WTC11 (cell line): ENCODE measurements around the gene RPS18. TPM values are rescaled to one million over a fixed set of nuclear protein-coding genes. Genes with fewer than 3 reads are reported as not detected.

Experiments used
- ATAC-seq: fragments of 200-7000 bp; cut with Tn5 transposase; 2 replicates; pipeline ENCODE4 v1.10.0; 2021; ENCODE audit warnings: mild to moderate bottlenecking, moderate library complexity
- CTCF ChIA-PET: fragments of 300-600 bp; sonication (Branson Sonifier 250); formaldehyde crosslinking; loops from one replicate; lab custom pipeline; 2021; ENCODE audit warnings: antibody characterized with exemption; lab: Charles Lee
- POLR2A ChIA-PET: fragments of 350-600 bp; sonication (Branson Sonifier 250); formaldehyde crosslinking; loops from one replicate; lab custom pipeline; 2021; ENCODE audit warnings: antibody characterized with exemption; lab: Charles Lee
- DNase-seq: peaks from one replicate; pipeline ENCODE4 v3.0.0; 2021; ENCODE audit warnings: low spot score
- H3K27ac Mint-ChIP-seq: 2 replicates; pipeline ENCODE4 v1.8.0; 2021; ENCODE audit warnings: mixed read lengths
- H3K27me3 Mint-ChIP-seq: 2 replicates; pipeline ENCODE4 v1.8.0; 2021; ENCODE audit warnings: low read depth, mild to moderate bottlenecking, moderate library complexity, mixed read lengths
- H3K36me3 Mint-ChIP-seq: 2 replicates; pipeline ENCODE4 v1.8.0; 2021; ENCODE audit warnings: mixed read lengths
- H3K4me1 Mint-ChIP-seq: 2 replicates; pipeline ENCODE4 v1.8.0; 2022; ENCODE audit warnings: mixed read lengths
- H3K4me3 Mint-ChIP-seq: 2 replicates; pipeline ENCODE4 v1.8.0; 2021; ENCODE audit warnings: mild to moderate bottlenecking, moderate library complexity, mixed read lengths
- H3K9me3 Mint-ChIP-seq: 2 replicates; pipeline ENCODE4 v1.8.0; 2021; ENCODE audit warnings: mixed read lengths
- PRRX2 ChIP-seq: fragments of 250-450 bp; sonication (Bioruptor Pico); IDR thresholded peaks from 2 replicates; pipeline ENCODE4 v1.8.0; 2021; ENCODE audit warnings: mild to moderate bottlenecking
- SMAD4 ChIP-seq: sonication (generic); formaldehyde crosslinking; IDR thresholded peaks from 2 replicates; pipeline ENCODE4 v1.8.0; 2022; ENCODE audit warnings: mild to moderate bottlenecking, missing genetic modification reagents
- ZNF121 ChIP-seq: sonication (generic); formaldehyde crosslinking; IDR thresholded peaks from 2 replicates; pipeline ENCODE4 v1.8.0; 2023; ENCODE audit warnings: missing genetic modification reagents
- ZNF232 ChIP-seq: sonication (generic); formaldehyde crosslinking; IDR thresholded peaks from 2 replicates; pipeline ENCODE4 v1.8.0; 2022; ENCODE audit warnings: mild to moderate bottlenecking, missing genetic modification reagents
- ZNF263 ChIP-seq: sonication (generic); formaldehyde crosslinking; IDR thresholded peaks from 2 replicates; pipeline ENCODE4 v1.8.1; 2022; ENCODE audit warnings: low read depth, mild to moderate bottlenecking, moderate library complexity, missing genetic modification reagents
- ZNF317 ChIP-seq: sonication (generic); formaldehyde crosslinking; IDR thresholded peaks from 2 replicates; pipeline ENCODE4 v1.8.1; 2023; ENCODE audit warnings: low read depth, mild to moderate bottlenecking, moderate library complexity, missing genetic modification reagents, borderline replicate concordance
- ZNF671 ChIP-seq: fragments of 250-450 bp; sonication (Bioruptor Pico); IDR thresholded peaks from 2 replicates; pipeline ENCODE4 v1.8.0; 2021; ENCODE audit warnings: mild to moderate bottlenecking
- total RNA-seq: library from RNA; stranded (reverse); gene quantifications from 3 replicates; pipeline ENCODE4 v1.2.3, GENCODE V29; 2021
- TF ChIP-seq, protein P1 (sequence below): sonication (generic); formaldehyde crosslinking; IDR thresholded peaks from 2 replicates; pipeline ENCODE4 v1.8.1; 2023; ENCODE audit warnings: mild to moderate bottlenecking, missing genetic modification reagents, borderline replicate concordance
- TF ChIP-seq, protein P2 (sequence below): fragments of 250-450 bp; sonication (Bioruptor Pico); IDR thresholded peaks from 2 replicates; pipeline ENCODE4 v1.9.0; 2021; ENCODE audit warnings: mild to moderate bottlenecking
- TF ChIP-seq, protein P3 (sequence below): sonication (generic); formaldehyde crosslinking; IDR thresholded peaks from 2 replicates; pipeline ENCODE4 v1.8.0; 2022; ENCODE audit warnings: mild to moderate bottlenecking, missing genetic modification reagents
- TF ChIP-seq, protein P4 (sequence below): sonication (generic); formaldehyde crosslinking; IDR thresholded peaks from 2 replicates; pipeline ENCODE4 v1.8.1; 2022; ENCODE audit warnings: low read depth, mild to moderate bottlenecking, moderate library complexity, missing genetic modification reagents, borderline replicate concordance
- TF ChIP-seq, protein P5 (sequence below): sonication (generic); formaldehyde crosslinking; IDR thresholded peaks from 2 replicates; pipeline ENCODE4 v1.8.0; 2022; ENCODE audit warnings: mild to moderate bottlenecking, missing genetic modification reagents
- TF ChIP-seq, protein P6 (sequence below): sonication (generic); formaldehyde crosslinking; IDR thresholded peaks from 2 replicates; pipeline ENCODE4 v1.8.1; 2023; ENCODE audit warnings: mild to moderate bottlenecking, missing genetic modification reagents, moderate library complexity
- TF ChIP-seq, protein P7 (sequence below): sonication (generic); formaldehyde crosslinking; IDR thresholded peaks from 2 replicates; pipeline ENCODE4 v1.8.0; 2022; ENCODE audit warnings: mild to moderate bottlenecking, missing genetic modification reagents
- TF ChIP-seq, protein P8 (sequence below): fragments of 200-600 bp; IDR thresholded peaks from 2 replicates; pipeline ENCODE4 v1.8.0; 2022; ENCODE audit warnings: antibody characterized with exemption

RPS18 gene
- total RNA-seq, 1 experiment from 2014 or later: 2,857 TPM

DNA sequence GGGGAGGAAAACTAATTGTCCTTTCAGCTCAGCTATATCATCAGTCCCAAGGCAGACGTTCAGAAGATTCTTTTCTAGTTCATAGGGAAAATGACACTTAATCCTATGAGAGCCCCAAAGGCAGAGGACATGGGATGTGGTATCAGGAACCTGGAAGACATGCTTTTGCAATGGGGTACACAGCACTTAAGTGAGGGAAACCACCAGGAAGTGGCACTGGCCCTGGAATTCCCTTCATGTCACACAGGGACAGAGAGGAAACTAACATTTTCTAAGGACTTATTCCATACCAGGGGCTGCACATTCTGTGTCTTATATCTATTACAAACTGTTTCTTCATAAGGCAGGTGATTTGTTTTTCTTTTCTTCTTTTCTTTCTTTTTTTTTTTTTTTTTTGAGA is 28.4 kb upstream of the RPS18 start:
- TF ChIP-seq ZNF317 (CRISPR knock-in tag) (no peak), PRRX2 (CRISPR knock-in tag) (no peak), SMAD4 (CRISPR knock-in tag) (no peak), ZNF121 (CRISPR knock-in tag) (no peak), ZNF671 (CRISPR knock-in tag) (no peak), ZNF263 (CRISPR knock-in tag) (no peak)
- TF ChIP-seq, protein P1, sequence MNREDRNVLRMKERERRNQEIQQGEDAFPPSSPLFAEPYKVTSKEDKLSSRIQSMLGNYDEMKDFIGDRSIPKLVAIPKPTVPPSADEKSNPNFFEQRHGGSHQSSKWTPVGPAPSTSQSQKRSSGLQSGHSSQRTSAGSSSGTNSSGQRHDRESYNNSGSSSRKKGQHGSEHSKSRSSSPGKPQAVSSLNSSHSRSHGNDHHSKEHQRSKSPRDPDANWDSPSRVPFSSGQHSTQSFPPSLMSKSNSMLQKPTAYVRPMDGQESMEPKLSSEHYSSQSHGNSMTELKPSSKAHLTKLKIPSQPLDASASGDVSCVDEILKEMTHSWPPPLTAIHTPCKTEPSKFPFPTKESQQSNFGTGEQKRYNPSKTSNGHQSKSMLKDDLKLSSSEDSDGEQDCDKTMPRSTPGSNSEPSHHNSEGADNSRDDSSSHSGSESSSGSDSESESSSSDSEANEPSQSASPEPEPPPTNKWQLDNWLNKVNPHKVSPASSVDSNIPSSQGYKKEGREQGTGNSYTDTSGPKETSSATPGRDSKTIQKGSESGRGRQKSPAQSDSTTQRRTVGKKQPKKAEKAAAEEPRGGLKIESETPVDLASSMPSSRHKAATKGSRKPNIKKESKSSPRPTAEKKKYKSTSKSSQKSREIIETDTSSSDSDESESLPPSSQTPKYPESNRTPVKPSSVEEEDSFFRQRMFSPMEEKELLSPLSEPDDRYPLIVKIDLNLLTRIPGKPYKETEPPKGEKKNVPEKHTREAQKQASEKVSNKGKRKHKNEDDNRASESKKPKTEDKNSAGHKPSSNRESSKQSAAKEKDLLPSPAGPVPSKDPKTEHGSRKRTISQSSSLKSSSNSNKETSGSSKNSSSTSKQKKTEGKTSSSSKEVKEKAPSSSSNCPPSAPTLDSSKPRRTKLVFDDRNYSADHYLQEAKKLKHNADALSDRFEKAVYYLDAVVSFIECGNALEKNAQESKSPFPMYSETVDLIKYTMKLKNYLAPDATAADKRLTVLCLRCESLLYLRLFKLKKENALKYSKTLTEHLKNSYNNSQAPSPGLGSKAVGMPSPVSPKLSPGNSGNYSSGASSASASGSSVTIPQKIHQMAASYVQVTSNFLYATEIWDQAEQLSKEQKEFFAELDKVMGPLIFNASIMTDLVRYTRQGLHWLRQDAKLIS (CRISPR knock-in tag): no peak
- TF ChIP-seq, protein P2, sequence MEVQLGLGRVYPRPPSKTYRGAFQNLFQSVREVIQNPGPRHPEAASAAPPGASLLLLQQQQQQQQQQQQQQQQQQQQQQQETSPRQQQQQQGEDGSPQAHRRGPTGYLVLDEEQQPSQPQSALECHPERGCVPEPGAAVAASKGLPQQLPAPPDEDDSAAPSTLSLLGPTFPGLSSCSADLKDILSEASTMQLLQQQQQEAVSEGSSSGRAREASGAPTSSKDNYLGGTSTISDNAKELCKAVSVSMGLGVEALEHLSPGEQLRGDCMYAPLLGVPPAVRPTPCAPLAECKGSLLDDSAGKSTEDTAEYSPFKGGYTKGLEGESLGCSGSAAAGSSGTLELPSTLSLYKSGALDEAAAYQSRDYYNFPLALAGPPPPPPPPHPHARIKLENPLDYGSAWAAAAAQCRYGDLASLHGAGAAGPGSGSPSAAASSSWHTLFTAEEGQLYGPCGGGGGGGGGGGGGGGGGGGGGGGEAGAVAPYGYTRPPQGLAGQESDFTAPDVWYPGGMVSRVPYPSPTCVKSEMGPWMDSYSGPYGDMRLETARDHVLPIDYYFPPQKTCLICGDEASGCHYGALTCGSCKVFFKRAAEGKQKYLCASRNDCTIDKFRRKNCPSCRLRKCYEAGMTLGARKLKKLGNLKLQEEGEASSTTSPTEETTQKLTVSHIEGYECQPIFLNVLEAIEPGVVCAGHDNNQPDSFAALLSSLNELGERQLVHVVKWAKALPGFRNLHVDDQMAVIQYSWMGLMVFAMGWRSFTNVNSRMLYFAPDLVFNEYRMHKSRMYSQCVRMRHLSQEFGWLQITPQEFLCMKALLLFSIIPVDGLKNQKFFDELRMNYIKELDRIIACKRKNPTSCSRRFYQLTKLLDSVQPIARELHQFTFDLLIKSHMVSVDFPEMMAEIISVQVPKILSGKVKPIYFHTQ (CRISPR knock-in tag): no peak
- TF ChIP-seq, protein P3, sequence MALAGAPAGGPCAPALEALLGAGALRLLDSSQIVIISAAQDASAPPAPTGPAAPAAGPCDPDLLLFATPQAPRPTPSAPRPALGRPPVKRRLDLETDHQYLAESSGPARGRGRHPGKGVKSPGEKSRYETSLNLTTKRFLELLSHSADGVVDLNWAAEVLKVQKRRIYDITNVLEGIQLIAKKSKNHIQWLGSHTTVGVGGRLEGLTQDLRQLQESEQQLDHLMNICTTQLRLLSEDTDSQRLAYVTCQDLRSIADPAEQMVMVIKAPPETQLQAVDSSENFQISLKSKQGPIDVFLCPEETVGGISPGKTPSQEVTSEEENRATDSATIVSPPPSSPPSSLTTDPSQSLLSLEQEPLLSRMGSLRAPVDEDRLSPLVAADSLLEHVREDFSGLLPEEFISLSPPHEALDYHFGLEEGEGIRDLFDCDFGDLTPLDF (CRISPR knock-in tag): no peak
- TF ChIP-seq, protein P4, sequence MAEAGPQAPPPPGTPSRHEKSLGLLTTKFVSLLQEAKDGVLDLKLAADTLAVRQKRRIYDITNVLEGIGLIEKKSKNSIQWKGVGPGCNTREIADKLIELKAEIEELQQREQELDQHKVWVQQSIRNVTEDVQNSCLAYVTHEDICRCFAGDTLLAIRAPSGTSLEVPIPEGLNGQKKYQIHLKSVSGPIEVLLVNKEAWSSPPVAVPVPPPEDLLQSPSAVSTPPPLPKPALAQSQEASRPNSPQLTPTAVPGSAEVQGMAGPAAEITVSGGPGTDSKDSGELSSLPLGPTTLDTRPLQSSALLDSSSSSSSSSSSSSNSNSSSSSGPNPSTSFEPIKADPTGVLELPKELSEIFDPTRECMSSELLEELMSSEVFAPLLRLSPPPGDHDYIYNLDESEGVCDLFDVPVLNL: no peak
- TF ChIP-seq, protein P5, sequence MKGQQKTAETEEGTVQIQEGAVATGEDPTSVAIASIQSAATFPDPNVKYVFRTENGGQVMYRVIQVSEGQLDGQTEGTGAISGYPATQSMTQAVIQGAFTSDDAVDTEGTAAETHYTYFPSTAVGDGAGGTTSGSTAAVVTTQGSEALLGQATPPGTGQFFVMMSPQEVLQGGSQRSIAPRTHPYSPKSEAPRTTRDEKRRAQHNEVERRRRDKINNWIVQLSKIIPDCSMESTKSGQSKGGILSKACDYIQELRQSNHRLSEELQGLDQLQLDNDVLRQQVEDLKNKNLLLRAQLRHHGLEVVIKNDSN (CRISPR knock-in tag): no peak
- TF ChIP-seq, protein P6, sequence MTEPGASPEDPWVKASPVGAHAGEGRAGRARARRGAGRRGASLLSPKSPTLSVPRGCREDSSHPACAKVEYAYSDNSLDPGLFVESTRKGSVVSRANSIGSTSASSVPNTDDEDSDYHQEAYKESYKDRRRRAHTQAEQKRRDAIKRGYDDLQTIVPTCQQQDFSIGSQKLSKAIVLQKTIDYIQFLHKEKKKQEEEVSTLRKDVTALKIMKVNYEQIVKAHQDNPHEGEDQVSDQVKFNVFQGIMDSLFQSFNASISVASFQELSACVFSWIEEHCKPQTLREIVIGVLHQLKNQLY (CRISPR knock-in tag): no peak
- DNase-seq: no peak
- peaks cover 7% of the 10 kb centered on the region for H3K4me1 Mint-ChIP-seq
- H3K27me3 Mint-ChIP-seq: peaks cover 61% of the 10 kb centered on the region
- peak overlapping the region; percentile 56; the same call in 1 of the 2 replicates for H3K27ac Mint-ChIP-seq
- no peak overlapping the region for H3K4me3 Mint-ChIP-seq
- ATAC-seq: no peak
- ChIA-PET POLR2A (interaction anchor here (0.7 to 0.9 kb wide), 2 partner anchors 39 to 96 kb away, joined by 4 read pairs; partner anchors contain the start of gene HSD17B8), CTCF (interaction anchor here (0.7 to 1.0 kb wide), 3 partner anchors 34 to 69 kb away, joined by 3 to 5 read pairs (median 3); partner anchors contain the start of gene B3GALT4)
- H3K9me3 Mint-ChIP-seq: no peaks in the 10 kb centered on the region
- no peaks in the 10 kb centered on the region for H3K36me3 Mint-ChIP-seq

DNA sequence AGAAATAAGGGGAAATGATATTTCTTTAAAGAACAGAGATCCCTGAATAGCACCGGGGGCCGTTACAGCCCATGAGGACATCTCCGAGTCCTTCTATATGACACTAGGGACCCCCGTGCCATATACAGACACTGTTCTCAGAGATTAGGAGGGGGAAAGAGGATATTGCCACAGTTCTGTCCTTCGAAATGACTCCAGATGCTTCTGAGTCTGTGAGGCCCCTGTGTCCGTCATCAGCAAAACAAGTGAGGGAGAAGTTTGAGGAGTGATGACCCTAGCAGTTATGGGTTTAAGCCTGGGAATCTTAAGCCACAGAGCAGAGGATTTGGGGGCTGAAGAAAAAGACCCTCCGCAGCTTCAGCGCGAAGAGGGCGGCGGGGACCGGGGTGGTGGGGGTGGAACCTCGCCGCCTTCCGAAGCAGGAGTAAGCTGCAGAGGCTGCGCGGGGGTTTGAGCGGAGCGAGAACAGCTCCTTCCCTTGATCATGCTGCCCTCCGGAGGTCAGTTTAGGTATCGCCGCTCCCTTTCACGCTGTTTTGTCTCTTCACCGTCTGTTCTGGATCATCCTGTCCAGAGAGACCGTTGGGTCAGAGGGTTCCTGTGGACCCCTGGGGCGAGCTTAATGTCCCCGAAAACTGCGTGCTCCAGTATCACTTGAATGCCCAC is 23.8 kb upstream of the RPS18 start:
- peaks cover 18% of the 10 kb centered on the region for H3K4me1 Mint-ChIP-seq
- CTCF ChIA-PET: interaction anchor here (0.5 to 5.2 kb wide), 60 partner anchors 9 to 476 kb away, joined by 3 to 83 read pairs (median 5); partner anchors contain the start of genes B3GALT4, COL11A2, HSD17B8 and RING1
- H3K27me3 Mint-ChIP-seq: peaks cover 35% of the 10 kb centered on the region
- no peaks in the 10 kb centered on the region for H3K9me3 Mint-ChIP-seq
- DNase-seq: peak; percentile 96
- peaks cover 15% of the 10 kb centered on the region for H3K36me3 Mint-ChIP-seq
- POLR2A ChIA-PET: interaction anchor here (1.2 to 2.0 kb wide), 2 partner anchors 29 to 35 kb away, joined by 4 to 11 read pairs; partner anchors contain the start of gene B3GALT4
- ATAC-seq: peak; percentile 43
- 0 out of 2 replicates have a peak overlapping the region, but pooled peaks have one; percentile 7 for H3K27ac Mint-ChIP-seq
- H3K4me3 Mint-ChIP-seq: peak overlapping the region; percentile 86
- TF ChIP-seq, protein P7, sequence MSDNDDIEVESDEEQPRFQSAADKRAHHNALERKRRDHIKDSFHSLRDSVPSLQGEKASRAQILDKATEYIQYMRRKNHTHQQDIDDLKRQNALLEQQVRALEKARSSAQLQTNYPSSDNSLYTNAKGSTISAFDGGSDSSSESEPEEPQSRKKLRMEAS (CRISPR knock-in tag): no peak
- TF ChIP-seq ZNF232: no peak
- TF ChIP-seq, protein P8, sequence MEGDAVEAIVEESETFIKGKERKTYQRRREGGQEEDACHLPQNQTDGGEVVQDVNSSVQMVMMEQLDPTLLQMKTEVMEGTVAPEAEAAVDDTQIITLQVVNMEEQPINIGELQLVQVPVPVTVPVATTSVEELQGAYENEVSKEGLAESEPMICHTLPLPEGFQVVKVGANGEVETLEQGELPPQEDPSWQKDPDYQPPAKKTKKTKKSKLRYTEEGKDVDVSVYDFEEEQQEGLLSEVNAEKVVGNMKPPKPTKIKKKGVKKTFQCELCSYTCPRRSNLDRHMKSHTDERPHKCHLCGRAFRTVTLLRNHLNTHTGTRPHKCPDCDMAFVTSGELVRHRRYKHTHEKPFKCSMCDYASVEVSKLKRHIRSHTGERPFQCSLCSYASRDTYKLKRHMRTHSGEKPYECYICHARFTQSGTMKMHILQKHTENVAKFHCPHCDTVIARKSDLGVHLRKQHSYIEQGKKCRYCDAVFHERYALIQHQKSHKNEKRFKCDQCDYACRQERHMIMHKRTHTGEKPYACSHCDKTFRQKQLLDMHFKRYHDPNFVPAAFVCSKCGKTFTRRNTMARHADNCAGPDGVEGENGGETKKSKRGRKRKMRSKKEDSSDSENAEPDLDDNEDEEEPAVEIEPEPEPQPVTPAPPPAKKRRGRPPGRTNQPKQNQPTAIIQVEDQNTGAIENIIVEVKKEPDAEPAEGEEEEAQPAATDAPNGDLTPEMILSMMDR: peak; percentile 91
- TF ChIP-seq, all 79 proteins: peak for 1
